Stimulated activated memory B cell treated with anti-CD40 and anti-IgM and Interleukin-4, amounts not matched to agents 10 μg/mL and 1 μg/mL and 100 μg/mL, for 72 hours (primary cell): ENCODE results near the gene ATAD2B.

Experiments
- ATAC-seq: fragments of 150-1000 bp; cut with Tn5 transposase; 2 replicates; pipeline ENCODE4 v1.10.0; 2021
- H3K27ac Mint-ChIP-seq: one replicate; pipeline ENCODE4 v1.8.0; 2022; ENCODE audit warnings: mild to moderate bottlenecking, mixed read lengths
- H3K27me3 Mint-ChIP-seq: one replicate; pipeline ENCODE4 v1.8.0; 2022; ENCODE audit warnings: mixed read lengths
- H3K36me3 Mint-ChIP-seq: one replicate; pipeline ENCODE4 v1.8.0; 2022; ENCODE audit warnings: mixed read lengths
- H3K4me1 Mint-ChIP-seq: one replicate; pipeline ENCODE4 v1.8.0; 2022; ENCODE audit warnings: mixed read lengths
- H3K4me3 Mint-ChIP-seq: one replicate; pipeline ENCODE4 v1.8.0; 2022; ENCODE audit warnings: mild to moderate bottlenecking, moderate library complexity, mixed read lengths
- H3K9me3 Mint-ChIP-seq: one replicate; pipeline ENCODE4 v1.8.0; 2022; ENCODE audit warnings: mixed read lengths

The ATAD2B gene

DNA sequence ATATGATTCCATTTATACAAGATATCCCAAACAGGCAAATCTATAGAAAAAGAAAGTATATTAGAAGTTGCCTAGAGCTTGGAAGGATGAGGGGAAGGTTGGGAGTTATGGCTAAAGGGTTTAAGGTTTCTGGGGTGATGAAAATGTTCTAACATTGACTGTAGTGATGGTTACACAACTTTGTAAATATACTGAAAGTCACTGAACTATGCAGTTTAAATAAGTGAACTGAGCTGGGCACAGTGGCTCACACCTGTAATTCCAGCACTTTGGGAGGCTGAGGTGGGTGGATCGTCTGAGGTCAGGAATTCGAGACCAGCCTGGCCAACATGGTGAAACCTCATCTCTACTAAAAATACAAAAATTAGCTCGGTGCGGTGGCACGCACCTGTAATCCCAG, 91.5 kb downstream of the ATAD2B start:
- Mint-ChIP-seq H3K4me3 (no peak overlapping the region), H3K27ac (no peak overlapping the region), H3K36me3 (peaks cover 44% of the 10 kb centered on the region), H3K27me3 (no peaks in the 10 kb centered on the region), H3K4me1 (peaks cover 7% of the 10 kb centered on the region), H3K9me3 (no peaks in the 10 kb centered on the region)
- ATAC-seq, result no peak

DNA sequence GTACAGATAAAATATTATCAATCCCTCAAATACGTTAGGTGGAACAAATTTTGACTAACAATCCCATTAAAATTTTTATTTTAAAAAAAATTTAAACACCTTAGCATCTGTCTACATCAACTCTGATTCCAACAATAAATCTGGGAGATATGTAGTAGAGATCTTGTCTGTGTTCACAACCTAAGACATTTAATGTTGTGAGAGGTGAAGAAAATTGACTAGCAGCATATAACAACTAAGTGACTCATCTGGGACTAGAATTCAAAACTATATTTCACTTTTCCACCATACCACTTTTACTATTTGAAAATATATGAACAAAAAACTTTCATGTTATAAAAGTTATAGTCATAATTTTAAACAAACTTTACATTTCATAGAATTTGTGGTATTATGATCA, 97.9 kb downstream of the ATAD2B start:
- Mint-ChIP-seq H3K4me3 (no peak overlapping the region), H3K27ac (no peak overlapping the region), H3K36me3 (peaks cover 8% of the 10 kb centered on the region), H3K4me1 (peaks cover 18% of the 10 kb centered on the region), H3K9me3 (no peaks in the 10 kb centered on the region), H3K27me3 (no peaks in the 10 kb centered on the region)
- ATAC-seq, result no peak

DNA sequence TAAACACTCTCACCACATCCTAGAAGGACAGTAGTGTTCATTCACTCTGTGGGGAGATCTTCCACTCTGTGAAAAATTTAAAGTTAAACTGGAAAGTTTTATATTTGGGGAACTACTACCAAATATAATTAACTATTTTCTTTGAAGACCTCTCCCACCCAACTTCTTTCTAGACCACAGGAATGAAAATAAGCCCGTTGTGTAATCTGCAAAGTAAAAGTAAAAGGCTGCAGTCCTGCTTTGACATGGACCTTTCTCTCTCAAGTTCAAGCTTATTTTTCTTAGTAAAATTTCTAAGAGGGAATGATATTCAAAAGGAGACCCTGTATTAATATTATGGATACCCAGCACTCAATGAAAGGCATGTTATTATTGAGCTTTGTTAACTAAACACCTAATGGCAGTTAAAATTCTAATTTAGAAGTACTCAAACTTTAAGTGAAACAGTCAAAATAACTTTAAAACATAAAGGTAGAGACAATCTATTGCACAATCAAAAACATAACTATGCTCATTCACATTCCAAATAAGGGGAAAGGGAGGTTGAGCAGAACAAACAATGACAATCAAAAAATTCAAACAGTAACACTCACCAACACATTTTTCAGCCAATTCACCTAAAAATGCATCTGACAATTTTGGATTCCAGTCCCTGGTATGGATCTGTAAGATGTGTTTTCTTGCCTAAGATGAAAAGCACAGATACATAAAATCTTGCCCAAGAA, 98.5 kb downstream of the ATAD2B start:
- H3K27me3 Mint-ChIP-seq, result no peaks in the 10 kb centered on the region
- no peak overlapping the region for H3K4me3 Mint-ChIP-seq
- no peak overlapping the region for H3K27ac Mint-ChIP-seq
- H3K36me3 Mint-ChIP-seq, result peaks cover 8% of the 10 kb centered on the region
- H3K9me3 Mint-ChIP-seq, result no peaks in the 10 kb centered on the region
- no peak for ATAC-seq
- peaks cover 18% of the 10 kb centered on the region for H3K4me1 Mint-ChIP-seq

DNA sequence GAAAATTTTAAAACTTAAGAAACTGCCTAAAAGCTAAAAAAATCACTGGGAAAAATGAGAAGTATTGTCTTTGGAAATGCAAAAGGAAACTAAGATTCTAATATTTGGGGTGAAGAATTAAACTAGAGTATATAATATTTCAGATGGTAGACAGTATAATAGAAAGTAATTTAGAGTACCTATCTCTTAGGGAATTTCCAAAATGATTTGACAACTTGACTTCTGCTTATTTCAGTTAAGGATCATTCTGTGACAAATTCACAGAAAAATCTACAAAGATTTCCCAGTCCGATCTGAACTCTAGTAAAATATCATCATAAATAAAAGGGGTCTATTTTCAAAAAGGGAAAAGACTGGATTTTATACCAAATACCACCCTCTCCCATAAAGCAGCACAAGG, 99.6 kb downstream of the ATAD2B start:
- Mint-ChIP-seq H3K4me1 (peaks cover 18% of the 10 kb centered on the region), H3K27ac (peak overlapping the region; percentile 53), H3K36me3 (peaks cover 8% of the 10 kb centered on the region), H3K4me3 (no peak overlapping the region), H3K9me3 (no peaks in the 10 kb centered on the region), H3K27me3 (no peaks in the 10 kb centered on the region)
- ATAC-seq, result no peak

DNA sequence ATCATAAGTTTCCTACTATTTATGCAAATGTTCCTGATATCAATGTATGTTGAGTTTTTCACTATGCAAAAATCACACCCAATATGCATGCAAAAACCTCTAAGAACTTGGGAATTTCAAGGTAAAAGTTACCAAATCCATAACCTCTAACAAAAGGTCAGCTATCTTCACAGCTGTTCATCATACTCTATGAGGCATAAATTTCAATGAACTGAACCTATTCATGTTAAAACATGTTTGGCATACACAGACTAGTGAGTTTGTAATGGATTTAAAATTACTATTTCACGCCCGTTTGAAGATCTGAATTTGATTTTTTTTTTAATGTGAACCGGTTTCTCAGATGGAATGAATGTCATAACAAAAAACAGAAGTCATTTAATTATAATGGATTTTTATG, 100.2 kb downstream of the ATAD2B start:
- Mint-ChIP-seq H3K27me3 (no peaks in the 10 kb centered on the region), H3K27ac (peak overlapping the region; percentile 53), H3K4me3 (no peak overlapping the region), H3K9me3 (no peaks in the 10 kb centered on the region), H3K4me1 (peaks cover 15% of the 10 kb centered on the region), H3K36me3 (peaks cover 4% of the 10 kb centered on the region)
- no peak for ATAC-seq

DNA sequence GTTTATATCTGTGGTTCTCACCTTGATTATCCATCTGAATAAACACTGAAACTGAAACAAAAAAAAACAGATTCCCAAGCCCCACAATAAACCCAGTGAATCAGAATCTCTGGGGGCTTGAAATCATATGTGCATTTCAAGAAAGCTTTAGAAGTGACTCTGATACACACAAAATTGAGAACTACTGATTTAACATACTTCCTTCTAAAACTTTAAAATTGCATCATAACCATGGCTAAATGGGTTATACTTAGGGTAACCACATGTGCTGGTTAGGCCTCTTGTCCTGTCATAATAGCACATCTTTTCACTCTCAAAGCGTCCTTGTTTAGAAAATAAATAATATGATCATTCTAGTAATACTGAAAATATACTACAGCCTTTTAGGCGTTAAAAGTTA, 100.9 kb downstream of the ATAD2B start:
- peaks cover 11% of the 10 kb centered on the region for H3K4me1 Mint-ChIP-seq
- no peak overlapping the region for H3K27ac Mint-ChIP-seq
- no peak overlapping the region for H3K4me3 Mint-ChIP-seq
- no peak for ATAC-seq
- no peaks in the 10 kb centered on the region for H3K27me3 Mint-ChIP-seq
- H3K36me3 Mint-ChIP-seq, result no peaks in the 10 kb centered on the region
- no peaks in the 10 kb centered on the region for H3K9me3 Mint-ChIP-seq

DNA sequence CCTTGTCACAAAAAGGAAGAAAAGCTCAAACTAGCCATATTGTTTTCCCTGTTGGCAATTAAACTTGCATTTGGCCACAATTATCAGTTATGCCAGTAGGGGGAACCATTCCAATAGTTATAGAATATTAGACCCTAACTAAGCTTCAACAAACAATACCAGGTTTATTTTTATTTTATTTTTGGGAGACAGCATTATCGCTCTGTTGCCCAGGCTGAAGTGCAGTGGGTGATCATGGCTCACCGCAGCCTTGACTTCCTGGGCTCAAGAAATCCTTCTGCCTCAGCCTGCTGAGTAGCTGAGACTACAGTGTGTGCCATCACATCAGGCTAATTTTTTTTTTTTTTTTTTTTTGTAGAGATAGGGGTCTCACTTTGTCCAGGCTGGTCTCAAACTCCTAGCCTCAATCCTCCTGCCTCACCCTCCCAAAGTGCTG, 102.1 kb downstream of the ATAD2B start:
- ATAC-seq, result peak; percentile 36
- Mint-ChIP-seq H3K4me3 (no peak overlapping the region), H3K27me3 (no peaks in the 10 kb centered on the region), H3K36me3 (no peaks in the 10 kb centered on the region), H3K27ac (no peak overlapping the region), H3K4me1 (peaks cover 11% of the 10 kb centered on the region), H3K9me3 (no peaks in the 10 kb centered on the region)

DNA sequence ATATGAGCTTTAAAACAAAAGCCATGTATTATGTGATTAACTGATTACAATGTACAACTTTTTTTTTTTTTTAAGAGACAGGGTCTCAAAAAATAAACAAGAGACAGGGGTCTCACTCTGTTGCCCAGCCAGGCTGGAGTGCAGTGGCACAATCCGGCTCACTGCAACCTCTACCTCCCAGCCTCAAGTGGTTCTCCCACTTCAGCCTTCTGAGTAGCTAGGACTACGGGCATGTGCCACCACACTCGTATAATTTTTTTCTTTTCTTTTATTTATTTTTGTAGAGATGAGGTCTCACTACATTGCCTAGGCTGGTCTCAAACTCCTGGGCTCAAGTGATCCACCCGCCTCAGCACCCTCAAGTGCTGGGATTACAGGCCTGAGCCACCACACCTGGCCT, 103.1 kb downstream of the ATAD2B start:
- H3K27me3 Mint-ChIP-seq, result no peaks in the 10 kb centered on the region
- no peaks in the 10 kb centered on the region for H3K36me3 Mint-ChIP-seq
- H3K9me3 Mint-ChIP-seq, result no peaks in the 10 kb centered on the region
- peaks cover 11% of the 10 kb centered on the region for H3K4me1 Mint-ChIP-seq
- no peak overlapping the region for H3K27ac Mint-ChIP-seq
- no peak overlapping the region for H3K4me3 Mint-ChIP-seq
- no peak for ATAC-seq

DNA sequence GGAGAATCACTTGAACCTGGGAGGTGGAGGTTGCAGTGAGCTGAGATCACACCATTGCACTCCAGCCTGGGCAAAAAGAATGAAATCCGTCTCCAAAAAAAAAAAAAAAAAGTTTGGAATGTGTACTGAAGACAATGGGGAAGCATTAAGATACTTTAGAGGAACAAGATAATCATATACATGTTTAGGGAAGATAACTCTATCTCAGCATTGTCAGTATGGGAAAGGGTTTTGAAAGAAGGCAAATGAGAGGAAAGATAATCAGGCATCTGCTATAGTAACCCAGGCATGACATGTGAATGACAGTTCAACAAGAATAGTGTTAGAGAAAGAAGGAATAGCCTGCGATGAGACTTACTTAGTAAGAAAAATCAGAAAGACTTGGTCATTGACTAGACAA, 112.0 kb downstream of the ATAD2B start:
- H3K9me3 Mint-ChIP-seq, result no peaks in the 10 kb centered on the region
- H3K27me3 Mint-ChIP-seq, result no peaks in the 10 kb centered on the region
- H3K36me3 Mint-ChIP-seq, result peaks cover 31% of the 10 kb centered on the region
- H3K27ac Mint-ChIP-seq, result no peak overlapping the region
- ATAC-seq, result no peak
- no peak overlapping the region for H3K4me3 Mint-ChIP-seq
- no peaks in the 10 kb centered on the region for H3K4me1 Mint-ChIP-seq

DNA sequence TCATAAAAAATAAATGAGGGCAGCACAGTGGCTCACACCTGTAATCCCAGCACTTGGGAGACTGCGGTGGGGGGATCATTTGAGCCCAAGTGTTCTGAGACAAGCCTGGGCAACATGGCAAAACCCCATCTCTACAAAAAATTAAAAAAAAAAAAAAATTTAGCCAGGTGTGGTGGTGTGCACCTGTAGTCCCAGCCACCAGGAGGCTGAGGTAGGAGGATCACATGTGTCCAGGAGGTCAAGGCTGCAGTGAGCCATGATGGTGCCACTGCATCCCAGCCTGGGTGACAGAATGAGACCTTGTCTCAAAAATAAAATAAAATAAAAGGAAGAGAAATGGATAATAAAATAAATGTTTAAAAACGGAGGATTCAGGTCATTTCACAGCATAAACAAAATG, 113.5 kb downstream of the ATAD2B start:
- H3K27me3 Mint-ChIP-seq, result no peaks in the 10 kb centered on the region
- ATAC-seq, result no peak
- peaks cover 33% of the 10 kb centered on the region for H3K36me3 Mint-ChIP-seq
- no peak overlapping the region for H3K27ac Mint-ChIP-seq
- no peak overlapping the region for H3K4me3 Mint-ChIP-seq
- H3K9me3 Mint-ChIP-seq, result no peaks in the 10 kb centered on the region
- no peaks in the 10 kb centered on the region for H3K4me1 Mint-ChIP-seq

DNA sequence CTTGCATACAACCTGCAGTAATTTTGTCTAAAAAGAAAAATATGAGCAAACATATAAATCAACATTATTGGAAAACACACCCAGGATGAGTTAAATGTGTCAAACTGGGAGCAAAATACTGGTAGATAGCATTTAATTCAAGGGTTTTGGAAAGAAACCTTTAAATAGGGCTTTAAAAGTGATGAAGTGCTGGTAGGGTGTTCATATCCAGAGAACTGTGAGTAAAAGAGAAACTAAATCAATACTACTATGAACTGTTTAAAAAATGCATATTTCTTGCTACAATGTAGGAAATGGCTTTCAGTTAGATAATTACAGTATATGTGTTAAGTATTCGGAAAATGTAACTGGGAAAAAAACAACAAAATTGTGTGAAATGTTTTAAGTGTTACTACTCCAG, 117.8 kb downstream of the ATAD2B start:
- ATAC-seq, result no peak
- H3K27me3 Mint-ChIP-seq, result no peaks in the 10 kb centered on the region
- no peak overlapping the region for H3K4me3 Mint-ChIP-seq
- no peaks in the 10 kb centered on the region for H3K9me3 Mint-ChIP-seq
- no peaks in the 10 kb centered on the region for H3K4me1 Mint-ChIP-seq
- H3K36me3 Mint-ChIP-seq, result peaks cover 32% of the 10 kb centered on the region
- H3K27ac Mint-ChIP-seq, result no peak overlapping the region

DNA sequence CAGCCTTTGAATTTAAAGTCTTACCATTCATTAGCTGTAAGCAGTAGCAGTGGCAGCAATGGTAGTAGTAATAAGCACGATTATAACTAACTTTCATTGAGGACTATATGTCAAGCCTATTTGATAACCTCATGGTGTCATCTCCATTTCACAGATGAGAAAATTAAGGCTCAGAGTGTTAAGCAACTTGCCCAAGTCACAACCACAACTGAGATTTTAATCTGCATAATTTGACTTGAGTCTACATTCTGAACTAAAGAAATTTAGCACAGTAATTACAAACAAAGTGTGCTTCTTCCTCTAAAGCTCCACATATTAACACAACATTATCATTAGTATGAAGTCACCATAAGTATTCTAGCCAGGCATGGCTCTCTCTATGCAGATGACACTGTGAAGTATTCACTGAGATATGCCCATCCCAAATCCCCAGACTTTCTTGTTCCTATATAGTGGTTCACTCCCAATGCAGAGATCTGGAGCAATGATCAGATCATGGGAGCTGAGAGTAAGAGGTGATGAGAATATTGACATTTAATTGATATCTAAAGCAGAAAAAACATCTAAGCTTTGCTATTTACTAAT, 120.2 kb downstream of the ATAD2B start:
- no peaks in the 10 kb centered on the region for H3K9me3 Mint-ChIP-seq
- H3K36me3 Mint-ChIP-seq, result peaks cover 25% of the 10 kb centered on the region
- H3K4me1 Mint-ChIP-seq, result no peaks in the 10 kb centered on the region
- H3K27ac Mint-ChIP-seq, result no peak overlapping the region
- H3K27me3 Mint-ChIP-seq, result no peaks in the 10 kb centered on the region
- H3K4me3 Mint-ChIP-seq, result no peak overlapping the region
- ATAC-seq, result no peak

DNA sequence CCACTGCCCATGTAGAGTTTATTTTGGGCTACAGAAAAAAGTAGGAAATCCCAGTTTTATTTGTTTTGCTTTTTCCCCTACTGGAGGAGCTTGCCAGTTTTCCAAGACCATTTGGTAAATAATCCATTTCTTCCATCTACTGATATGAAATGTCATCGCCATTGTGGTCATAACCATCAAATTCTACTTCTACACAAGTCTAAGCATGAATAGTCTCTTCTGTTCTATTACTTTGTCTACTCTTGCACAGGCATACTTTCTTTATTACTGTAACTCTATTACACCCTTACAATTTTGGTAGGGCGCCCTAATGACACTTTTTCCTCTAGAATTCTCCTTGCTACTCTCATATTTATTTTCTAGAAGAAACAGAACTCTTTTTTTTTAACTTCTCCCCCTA, 120.7 kb downstream of the ATAD2B start:
- no peaks in the 10 kb centered on the region for H3K27me3 Mint-ChIP-seq
- peaks cover 24% of the 10 kb centered on the region for H3K36me3 Mint-ChIP-seq
- H3K4me3 Mint-ChIP-seq, result no peak overlapping the region
- no peaks in the 10 kb centered on the region for H3K4me1 Mint-ChIP-seq
- no peak for ATAC-seq
- no peak overlapping the region for H3K27ac Mint-ChIP-seq
- no peaks in the 10 kb centered on the region for H3K9me3 Mint-ChIP-seq

DNA sequence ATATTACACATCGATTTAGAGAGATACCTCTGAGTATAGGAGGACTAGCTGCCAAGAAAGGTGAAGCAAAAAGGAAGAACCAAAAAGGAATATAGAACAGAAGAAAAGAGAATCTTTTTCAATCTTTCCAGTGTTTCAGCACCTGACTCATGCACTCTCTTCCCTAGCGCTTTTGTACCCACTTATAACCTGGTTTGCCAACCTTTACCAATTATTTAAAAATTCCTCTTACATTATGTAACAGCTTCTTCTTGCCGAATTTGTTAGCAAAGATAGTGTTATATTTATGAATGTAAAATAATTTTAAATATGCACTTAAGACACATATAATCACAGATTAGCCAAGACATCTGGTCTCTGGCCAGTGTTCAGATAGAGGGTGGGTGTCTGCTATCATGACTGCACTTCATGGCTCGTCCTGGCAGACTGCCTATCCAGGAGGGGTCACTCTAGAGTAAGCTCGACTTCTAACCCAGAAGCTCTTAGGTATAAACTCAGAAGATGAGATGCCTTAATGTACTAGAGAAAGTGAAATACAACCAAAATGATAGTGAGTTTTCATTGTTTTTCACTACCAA, 122.9 kb downstream of the ATAD2B start:
- H3K27ac Mint-ChIP-seq, result no peak overlapping the region
- H3K9me3 Mint-ChIP-seq, result no peaks in the 10 kb centered on the region

DNA sequence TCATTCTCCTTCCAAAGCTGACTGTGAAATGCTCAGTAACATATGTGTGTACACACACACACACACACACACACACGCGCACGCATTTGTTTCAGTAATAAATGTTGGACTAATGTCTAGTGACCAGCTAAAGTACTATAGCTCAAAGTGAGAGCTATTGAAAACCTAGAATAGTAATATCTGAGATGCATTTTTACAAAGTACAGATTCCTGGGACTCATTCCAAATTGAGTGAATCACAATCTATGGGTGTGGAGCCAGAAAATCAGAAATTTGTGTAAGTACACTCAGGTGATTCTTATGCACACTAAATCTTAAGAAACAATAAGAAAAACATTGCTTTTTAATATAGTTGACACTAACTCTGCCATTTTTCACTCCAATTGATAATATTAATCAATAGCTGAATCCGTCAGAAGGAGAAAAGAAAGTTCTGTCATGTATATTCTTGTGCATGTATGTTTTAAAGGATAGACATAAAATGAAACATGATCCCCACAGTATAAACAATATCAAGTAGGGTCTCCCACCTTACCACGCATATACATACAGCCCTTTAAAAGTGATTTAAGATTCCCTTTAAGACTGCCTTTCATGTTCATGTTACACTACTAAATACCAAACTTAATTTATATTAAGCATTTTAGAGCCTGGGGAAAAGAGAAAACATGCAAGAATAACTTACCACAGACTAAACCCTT, 123.5 kb downstream of the ATAD2B start:
- H3K36me3 Mint-ChIP-seq, result peaks cover 27% of the 10 kb centered on the region
- ATAC-seq, result no peak
- no peak overlapping the region for H3K4me3 Mint-ChIP-seq
- H3K27ac Mint-ChIP-seq, result no peak overlapping the region
- H3K9me3 Mint-ChIP-seq, result no peaks in the 10 kb centered on the region
- no peaks in the 10 kb centered on the region for H3K27me3 Mint-ChIP-seq
- H3K4me1 Mint-ChIP-seq, result no peaks in the 10 kb centered on the region

More for the DNA sequence above, 122.9 kb downstream of the ATAD2B start:
- no peak overlapping the region for H3K4me3 Mint-ChIP-seq
- no peaks in the 10 kb centered on the region for H3K27me3 Mint-ChIP-seq
- H3K4me1 Mint-ChIP-seq, result no peaks in the 10 kb centered on the region
- peaks cover 27% of the 10 kb centered on the region for H3K36me3 Mint-ChIP-seq
- no peak for ATAC-seq

DNA sequence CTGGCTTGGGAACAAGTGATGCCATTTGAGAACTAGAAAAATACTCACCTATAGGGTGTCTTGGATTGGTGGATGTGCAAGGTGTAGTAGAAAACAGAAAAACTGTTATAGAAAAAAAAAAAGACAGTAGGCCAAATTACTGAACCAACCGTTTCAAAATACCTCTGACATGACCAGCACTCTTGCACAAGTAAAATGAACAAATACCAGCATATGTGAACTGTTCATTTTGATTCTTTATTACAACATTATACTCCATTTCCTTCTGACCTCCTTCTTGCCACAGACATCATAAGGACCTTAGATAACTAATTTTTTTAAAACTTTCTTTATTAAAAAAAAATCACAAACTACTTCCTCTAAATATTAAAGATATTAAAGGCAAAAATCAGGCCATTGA, 125.5 kb downstream of the ATAD2B start:
- ATAC-seq, result no peak
- Mint-ChIP-seq H3K36me3 (peaks cover 25% of the 10 kb centered on the region), H3K27me3 (no peaks in the 10 kb centered on the region), H3K9me3 (no peaks in the 10 kb centered on the region), H3K4me1 (no peaks in the 10 kb centered on the region), H3K4me3 (no peak overlapping the region), H3K27ac (no peak overlapping the region)
